Progenitor cell of endocrine pancreas (in vitro differentiated cells): ENCODE measurements around the gene OR5C1. TPM values are rescaled to one million over a fixed set of nuclear protein-coding genes. Genes with fewer than 3 reads are reported as not detected.

Experiments used
- DNase-seq: peaks from one replicate; pipeline ENCODE4 v3.0.0; 2021; ENCODE audit warnings: low spot score; ENCODE audit not compliant: unreplicated experiment
- H3K27ac Mint-ChIP-seq: 2 replicates; pipeline ENCODE4 v1.8.0; 2021; ENCODE audit warnings: mild to moderate bottlenecking, moderate library complexity, mixed read lengths
- H3K27me3 Mint-ChIP-seq: 2 replicates; pipeline ENCODE4 v1.8.0; 2021; ENCODE audit warnings: mixed read lengths
- H3K36me3 Mint-ChIP-seq: 2 replicates; pipeline ENCODE4 v1.8.0; 2022; ENCODE audit warnings: mixed read lengths; ENCODE audit not compliant: insufficient read depth
- H3K4me1 Mint-ChIP-seq: 2 replicates; pipeline ENCODE4 v1.8.0; 2021; ENCODE audit warnings: low read depth, mixed read lengths
- H3K4me3 Mint-ChIP-seq: 2 replicates; pipeline ENCODE4 v1.8.0; 2021; ENCODE audit warnings: low read depth, mild to moderate bottlenecking, moderate library complexity, mixed read lengths
- H3K9me3 Mint-ChIP-seq: 2 replicates; pipeline ENCODE4 v1.8.0; 2021; ENCODE audit warnings: low read depth, mixed read lengths
- CTCF ChIP-seq: fragments of 200-600 bp; sonication (generic); IDR thresholded peaks from one replicate; pipeline ENCODE4 v1.5.0; 2021; ENCODE audit warnings: antibody characterized with exemption, mild to moderate bottlenecking; ENCODE audit not compliant: unreplicated experiment
- long read RNA-seq: library from polyadenylated mRNA; unstranded; transcript quantifications from one replicate; pipeline ENCODE4 v2.0.0, GENCODE V29; 2020
- total RNA-seq: library from RNA; stranded (reverse); gene quantifications from 2 replicates; pipeline ENCODE4 v1.2.1, GENCODE V29; 2021

The OR5C1 gene
- total RNA-seq = not detected in 2 replicates
- long read RNA-seq = 0 reads

GRCh38 chr9:122788831-122789230 is at the start of gene OR5C1:
TSS of gene OR5C1 (plus strand) at chr9:122788933. CDS start at chr9:122788933, 0 bp downstream.
- DNase-seq = no peak
- no peak for TF ChIP-seq CTCF
- H3K4me1 Mint-ChIP-seq = peaks cover 2% of the 10 kb centered on the region
- H3K27ac Mint-ChIP-seq = no peak within 1 kb of the TSS
- peaks cover 15% of the 10 kb centered on the region for H3K9me3 Mint-ChIP-seq
- H3K27me3 Mint-ChIP-seq = no peaks in the 10 kb centered on the region
- no peaks in the 10 kb centered on the region for H3K36me3 Mint-ChIP-seq
- no peak within 1 kb of the TSS for H3K4me3 Mint-ChIP-seq

- Mint-ChIP-seq H3K36me3 (no peaks in the 10 kb centered on the region), H3K27me3 (no peaks in the 10 kb centered on the region), H3K4me1 (no peaks in the 10 kb centered on the region), H3K27ac (no peak within 1 kb of the TSS), H3K4me3 (no peak within 1 kb of the TSS), H3K9me3 (peaks cover 66% of the 10 kb centered on the region)
- no peak for TF ChIP-seq CTCF
- no peak for DNase-seq
Measured at GRCh38 chr9:122742003-122742402, 46.7 kb upstream of the OR5C1 start, which contains the start of gene OR1L6. TSS of gene OR1L6 (plus strand) at chr9:122742303. CDS start at chr9:122749848, 7,545 bp downstream.

- Mint-ChIP-seq H3K4me1 (no peaks in the 10 kb centered on the region), H3K4me3 (no peak overlapping the region)
Measured at GRCh38 chr9:122754825-122755224, 33.9 kb upstream of the OR5C1 start.

GRCh38 chr9:122767817-122768216 is 20.9 kb upstream of the OR5C1 start:
- H3K27ac Mint-ChIP-seq = no peak overlapping the region
- H3K4me1 Mint-ChIP-seq = no peaks in the 10 kb centered on the region
- H3K27me3 Mint-ChIP-seq = no peaks in the 10 kb centered on the region
- H3K4me3 Mint-ChIP-seq = no peak overlapping the region
- no peak for DNase-seq
- TF ChIP-seq CTCF = no peak
- peaks cover 43% of the 10 kb centered on the region for H3K9me3 Mint-ChIP-seq
- H3K36me3 Mint-ChIP-seq = no peaks in the 10 kb centered on the region

More at GRCh38 chr9:122754825-122755224, 33.9 kb upstream of the OR5C1 start:
- H3K27ac Mint-ChIP-seq = no peak overlapping the region
- no peaks in the 10 kb centered on the region for H3K27me3 Mint-ChIP-seq
- no peak for DNase-seq
- no peak for TF ChIP-seq CTCF
- no peaks in the 10 kb centered on the region for H3K36me3 Mint-ChIP-seq
- peaks cover 43% of the 10 kb centered on the region for H3K9me3 Mint-ChIP-seq

GRCh38 chr9:122777052-122777451 is 11.7 kb upstream of the OR5C1 start:
- no peak for TF ChIP-seq CTCF
- Mint-ChIP-seq H3K4me1 (no peaks in the 10 kb centered on the region), H3K27me3 (no peaks in the 10 kb centered on the region), H3K4me3 (no peak overlapping the region), H3K27ac (no peak overlapping the region), H3K9me3 (peaks cover 28% of the 10 kb centered on the region), H3K36me3 (peaks cover 2% of the 10 kb centered on the region)
- DNase-seq = no peak
